NCI-H510A (cell line): ENCODE measurements around the gene SH3RF3.

Experiments
- DNase-seq: peaks from one replicate; lab custom pipeline; 2025; lab: John Stamatoyannopoulos, UW

Gene SH3RF3

GRCh38 chr2:109397893-109398292 is 268.9 kb downstream of the SH3RF3 start:
- no peak for DNase-seq

GRCh38 chr2:109398366-109399015 is 269.5 kb downstream of the SH3RF3 start:
- DNase-seq = no peak

- no peak for DNase-seq
Measured at GRCh38 chr2:109399066-109399465, 270.1 kb downstream of the SH3RF3 start.

GRCh38 chr2:109400102-109400501 is 271.1 kb downstream of the SH3RF3 start:
- DNase-seq = no peak

- DNase-seq = peak; percentile 71
Measured at GRCh38 chr2:109401370-109401769, 272.4 kb downstream of the SH3RF3 start.

- no peak for DNase-seq
Measured at GRCh38 chr2:109402180-109402579, 273.2 kb downstream of the SH3RF3 start.

- DNase-seq = no peak
Measured at GRCh38 chr2:109402980-109403840, 274.2 kb downstream of the SH3RF3 start.

- no peak for DNase-seq
Measured at GRCh38 chr2:109403841-109404201, 274.8 kb downstream of the SH3RF3 start.

- no peak for DNase-seq
Measured at GRCh38 chr2:109404681-109405080, 275.7 kb downstream of the SH3RF3 start.

GRCh38 chr2:109405873-109406272 is 276.9 kb downstream of the SH3RF3 start:
- no peak for DNase-seq

- no peak for DNase-seq
Measured at GRCh38 chr2:109406301-109406700, 277.3 kb downstream of the SH3RF3 start.

GRCh38 chr2:109407276-109408042 is 278.5 kb downstream of the SH3RF3 start:
- DNase-seq = no peak

- DNase-seq = no peak
Measured at GRCh38 chr2:109408043-109408335, 279.0 kb downstream of the SH3RF3 start.

- DNase-seq = no peak
Measured at GRCh38 chr2:109409321-109410038, 280.5 kb downstream of the SH3RF3 start.

GRCh38 chr2:109410039-109410815 is 281.2 kb downstream of the SH3RF3 start:
- DNase-seq = no peak

GRCh38 chr2:109411640-109412325 is 282.8 kb downstream of the SH3RF3 start:
- no peak for DNase-seq

GRCh38 chr2:109415581-109416013 is 286.6 kb downstream of the SH3RF3 start:
- no peak for DNase-seq

GRCh38 chr2:109417701-109418335 is 288.8 kb downstream of the SH3RF3 start:
- DNase-seq = no peak

GRCh38 chr2:109418716-109419115 is 289.7 kb downstream of the SH3RF3 start:
- DNase-seq = no peak

- no peak for DNase-seq
Measured at GRCh38 chr2:109419171-109419756, 290.3 kb downstream of the SH3RF3 start.
